ENCODE results near the gene PSRC1.

DNA sequence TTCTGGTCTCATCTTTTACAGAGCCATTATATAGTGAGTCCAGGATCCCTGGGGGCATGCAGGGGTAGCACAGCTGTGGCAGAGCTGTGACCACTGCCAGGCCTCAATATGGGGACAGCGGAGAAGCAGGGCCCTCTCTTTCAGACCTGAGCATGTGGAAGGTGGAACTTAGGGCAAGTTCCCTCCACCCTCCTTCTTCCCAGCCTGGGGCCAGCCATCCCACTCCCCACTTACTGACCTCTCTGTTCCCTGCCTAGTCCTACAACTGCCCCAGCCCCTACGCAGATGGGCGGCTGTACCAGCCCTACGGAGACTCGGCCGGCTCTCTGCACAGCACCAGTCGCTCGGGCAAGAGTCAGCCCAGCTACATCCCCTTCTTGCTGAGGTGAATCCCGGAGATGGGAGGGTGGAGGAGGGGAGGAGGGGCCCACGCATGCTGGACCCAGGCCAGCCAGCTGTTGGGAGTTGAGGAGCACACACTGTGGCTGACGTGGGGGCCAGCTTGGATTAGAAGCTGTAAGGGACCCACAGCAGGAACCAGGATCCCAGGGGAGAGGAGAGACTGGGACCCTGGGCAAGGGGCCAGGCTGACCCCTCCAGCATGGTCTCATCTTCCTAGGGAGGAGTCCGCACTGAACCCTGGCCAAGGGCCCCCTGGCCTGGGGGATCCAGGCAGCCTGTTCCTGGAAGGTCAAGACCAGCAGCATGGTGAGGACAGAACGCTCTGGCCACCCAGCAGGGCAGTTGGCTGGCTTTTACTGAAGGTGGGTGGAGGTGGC, 10.7 kb downstream of the PSRC1 start:
- TF ChIP-seq, protein P1, sequence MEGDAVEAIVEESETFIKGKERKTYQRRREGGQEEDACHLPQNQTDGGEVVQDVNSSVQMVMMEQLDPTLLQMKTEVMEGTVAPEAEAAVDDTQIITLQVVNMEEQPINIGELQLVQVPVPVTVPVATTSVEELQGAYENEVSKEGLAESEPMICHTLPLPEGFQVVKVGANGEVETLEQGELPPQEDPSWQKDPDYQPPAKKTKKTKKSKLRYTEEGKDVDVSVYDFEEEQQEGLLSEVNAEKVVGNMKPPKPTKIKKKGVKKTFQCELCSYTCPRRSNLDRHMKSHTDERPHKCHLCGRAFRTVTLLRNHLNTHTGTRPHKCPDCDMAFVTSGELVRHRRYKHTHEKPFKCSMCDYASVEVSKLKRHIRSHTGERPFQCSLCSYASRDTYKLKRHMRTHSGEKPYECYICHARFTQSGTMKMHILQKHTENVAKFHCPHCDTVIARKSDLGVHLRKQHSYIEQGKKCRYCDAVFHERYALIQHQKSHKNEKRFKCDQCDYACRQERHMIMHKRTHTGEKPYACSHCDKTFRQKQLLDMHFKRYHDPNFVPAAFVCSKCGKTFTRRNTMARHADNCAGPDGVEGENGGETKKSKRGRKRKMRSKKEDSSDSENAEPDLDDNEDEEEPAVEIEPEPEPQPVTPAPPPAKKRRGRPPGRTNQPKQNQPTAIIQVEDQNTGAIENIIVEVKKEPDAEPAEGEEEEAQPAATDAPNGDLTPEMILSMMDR (IDR thresholded peaks at IDR 0.05; ENCODE audit: low read length), result no peak
- TF ChIP-seq EZH2 (IDR thresholded peaks at IDR 0.05; ENCODE audit: borderline replicate concordance, low read length), result no peak
